ENCODE results near the gene SNIP1. TPM values are rescaled to one million over a fixed set of nuclear protein-coding genes. Genes with fewer than 3 reads are reported as not detected.
A peak's percentile ranks its signal among the peaks of the same experiment; 100 is the strongest.

SNIP1 gene
- total RNA-seq, 1 experiment from 2014 or later, result 15.1 TPM

- H4K8ac ChIP-seq (replicated peaks; ENCODE audit: insufficient read length, low read depth, low read length), result peak overlapping the region; percentile 36
- H3K4ac ChIP-seq (ENCODE audit: low read depth, low read length), result no peak overlapping the region
- H3T11ph ChIP-seq (ENCODE audit: low read length), result no peak overlapping the region
- no peak for TF ChIP-seq CTCF (conservative IDR thresholded peaks at IDR 0.05)
- no peaks in the 10 kb centered on the region; the same call in 1 of the 2 replicates for H3K79me2 ChIP-seq (ENCODE audit: insufficient read depth, low read length)
- H3K27ac ChIP-seq (ENCODE audit: insufficient read length, low read depth, low read length), result no peak overlapping the region
- DNase-seq, result no peak
- no peak overlapping the region for H2BK120ac ChIP-seq (ENCODE audit: low read depth, low read length, poor library complexity, severe bottlenecking)
- H2BK15ac ChIP-seq (ENCODE audit: low read depth, low read length), result no peak overlapping the region
- H4K5ac ChIP-seq (ENCODE audit: insufficient read length, low read depth, low read length), result peak overlapping the region; percentile 87
- H3K4me1 ChIP-seq (ENCODE audit: insufficient read depth, low read length), result no peaks in the 10 kb centered on the region
- H4K20me1 ChIP-seq (ENCODE audit: control insufficient read depth, insufficient read depth, insufficient read length), result no peaks in the 10 kb centered on the region
- H3K27me3 ChIP-seq (ENCODE audit: insufficient read depth, low read length), result no peaks in the 10 kb centered on the region
- no peak overlapping the region for H2BK5ac ChIP-seq (ENCODE audit: insufficient read length, low read length)
- no peak overlapping the region for H2BK20ac ChIP-seq (ENCODE audit: low read depth, low read length, poor library complexity, severe bottlenecking)
- no peaks in the 10 kb centered on the region for H3K79me1 ChIP-seq (ENCODE audit: insufficient read depth, low read depth, low read length, poor library complexity, severe bottlenecking)
- Mint-ChIP-seq H3K27me3 (ENCODE audit: low read depth) (peaks cover 4% of the 10 kb centered on the region), H3K27ac (peak overlapping the region in 2 of 3 experiments; percentile 68 to 98; a peak in 5 of 7 replicates), H3K36me3 (ENCODE audit: insufficient read depth in 1 of 3, low read depth in 3 of 3) (peaks cover 8 to 40% (median 37%) of the 10 kb centered on the region in 3 experiments; a peak in 6 of 7 replicates), H3K4me3 (peak overlapping the region; percentile 95 to 99), H3K4me1 (peaks cover 27 to 30% of the 10 kb centered on the region in 2 experiments), H3K9me3 (peaks cover 5 to 6% of the 10 kb centered on the region in 2 experiments; a peak in 3 of 5 replicates)
- no CpG with 5 or more reads among the region's 11 CpGs for WGBS (ENCODE audit: extremely low coverage, insufficient read length, low lambda C conversion rate)
- peaks cover 12% of the 10 kb centered on the region for H3K23me2 ChIP-seq (ENCODE audit: insufficient read length, low read depth, low read length, poor library complexity, severe bottlenecking)
- no peaks in the 10 kb centered on the region for H3K9me3 ChIP-seq (ENCODE audit: control insufficient read depth, low read depth, low read length)
- no peak overlapping the region for H2AFZ ChIP-seq (ENCODE audit: low read length)
- H2BK12ac ChIP-seq (ENCODE audit: insufficient read length, low read depth, low read length), result no peak overlapping the region
- H3K18ac ChIP-seq (ENCODE audit: insufficient read length, low read depth, low read length), result peak overlapping the region; percentile 96
- peak overlapping the region; percentile 92 for H3K4me2 ChIP-seq (ENCODE audit: insufficient read depth, insufficient read length, low read length)
- H3K23ac ChIP-seq (ENCODE audit: insufficient read length, low read depth, low read length), result no peak overlapping the region
- H3K14ac ChIP-seq (ENCODE audit: insufficient read depth, low read length), result peak overlapping the region; percentile 95
- H3K56ac ChIP-seq (ENCODE audit: insufficient read length, low read depth, low read length), result peak overlapping the region; percentile 26
- no peak overlapping the region for H2AK5ac ChIP-seq (ENCODE audit: insufficient read length, low read length)
- peak overlapping the region; percentile 97 for H3K9ac ChIP-seq (ENCODE audit: extremely low read depth, insufficient read length, low read length)
- H4K91ac ChIP-seq (ENCODE audit: insufficient read length, low read depth, low read length), result no peak overlapping the region
Observed at GRCh38 chr1:37553598-37553926, 531 bp downstream of the SNIP1 start.

Data from H9 (cell line).